SK-N-SH (cell line): ENCODE data around the gene DBNL. TPM values are rescaled to one million over a fixed set of nuclear protein-coding genes. Genes with fewer than 3 reads are reported as not detected.
A peak's percentile ranks its signal among the peaks of the same experiment; 100 is the strongest.

Source experiments
- CTCF ChIA-PET: fragments of 300-600, 350-600 bp; formaldehyde crosslinking; extraction: SDS; loops from one replicate; lab custom pipeline; 2021; lab: Yijun Ruan, JAX
- POLR2A ChIA-PET: fragments of 350-600 bp; sonication (Branson Sonifier 250); formaldehyde crosslinking; extraction: SDS; loops from one replicate; lab custom pipeline; 2020; ENCODE audit warnings: antibody characterized with exemption, inconsistent platforms; lab: Yijun Ruan, JAX
- DNase-seq: peaks from one replicate; pipeline ENCODE4 v3.0.0; 2012
- H2AFZ ChIP-seq: fragments of 200-600 bp; sonication (generic); 2 replicates; pipeline ENCODE4 v1.8.1; 2016; ENCODE audit warnings: antibody characterized with exemption, mild to moderate bottlenecking, low read depth
- H3F3A ChIP-seq: fragments of 200-600 bp; sonication (generic); replicated peaks from 2 replicates; pipeline ENCODE3; 2016; ENCODE audit warnings: antibody characterized with exemption, mild to moderate bottlenecking; ENCODE audit not compliant: insufficient read depth
- H3K27ac ChIP-seq, 2 experiments: fragments of 200-500 bp in 1 of 2; fragments of 200-600 bp in 1 of 2; sonication (Bioruptor generic) in 1 of 2; sonication (generic), shearing (Covaris generic) in 1 of 2; 2 replicates each; pipeline versions ENCODE4 v1.5.1 to v1.6.1; 2014 to 2016; ENCODE audit warnings: low read depth in 2 of 2, inconsistent platforms in 1 of 2, low read length in 1 of 2, mild to moderate bottlenecking in 1 of 2, mixed read lengths in 1 of 2
- H3K27me3 ChIP-seq: fragments of 200-600 bp; sonication (generic), shearing (Covaris generic); 2 replicates; pipeline ENCODE4 v1.6.1; 2016; ENCODE audit warnings: mixed run types; ENCODE audit not compliant: insufficient read depth
- H3K36me3 ChIP-seq, 2 experiments: fragments of 200-500 bp in 1 of 2; fragments of 200-600 bp in 1 of 2; sonication (Bioruptor generic) in 1 of 2; sonication (generic) in 1 of 2; replicated peaks in 1 of 2; 2 replicates each; pipeline versions ENCODE3 to v1.5.1; 2014 to 2016; ENCODE audit warnings: low read length in 1 of 2, mild to moderate bottlenecking in 1 of 2; ENCODE audit not compliant: insufficient read depth in 2 of 2, control insufficient read depth in 1 of 2
- H3K4me1 ChIP-seq, 2 experiments: fragments of 200-500 bp in 1 of 2; fragments of 200-600 bp in 1 of 2; sonication (Bioruptor generic) in 1 of 2; sonication (generic), shearing (Covaris generic) in 1 of 2; 2 replicates each; pipeline versions ENCODE4 v1.5.1 to v1.6.1; 2014 to 2016; ENCODE audit warnings: low read depth in 1 of 2, low read length in 1 of 2, mixed run types in 1 of 2; ENCODE audit not compliant: insufficient read depth in 2 of 2, control insufficient read depth in 1 of 2
- H3K4me2 ChIP-seq: fragments of 200-600 bp; sonication (generic), shearing (Covaris generic); 2 replicates; pipeline ENCODE4 v1.6.1; 2017; ENCODE audit warnings: mixed run types
- H3K4me3 ChIP-seq, 2 experiments: fragments of 200-500 bp in 1 of 2; fragments of 200-600 bp in 1 of 2; sonication (Bioruptor generic) in 1 of 2; sonication (generic), shearing (Covaris generic) in 1 of 2; 2 replicates each; pipeline versions ENCODE4 v1.5.1 to v1.8.1; 2014 to 2016; ENCODE audit warnings: low read depth in 2 of 2, inconsistent platforms in 1 of 2, low read length in 1 of 2, mild to moderate bottlenecking in 1 of 2, mixed read lengths in 1 of 2, moderate library complexity in 1 of 2
- H3K79me2 ChIP-seq: fragments of 200-600 bp; sonication (generic); 2 replicates; pipeline ENCODE4 v1.8.1; 2017; ENCODE audit warnings: mild to moderate bottlenecking; ENCODE audit not compliant: insufficient read depth
- H3K9ac ChIP-seq: fragments of 200-600 bp; sonication (generic); 2 replicates; pipeline ENCODE4 v1.6.1; 2017; ENCODE audit warnings: mixed run types
- H3K9me2 ChIP-seq: fragments of 200-600 bp; sonication (generic); 2 replicates; pipeline ENCODE4 v1.6.1; 2017; ENCODE audit warnings: mixed run types
- H3K9me3 ChIP-seq: fragments of 200-600 bp; sonication (generic); 2 replicates; pipeline ENCODE4 v1.6.1; 2017; ENCODE audit warnings: mixed run types, mild to moderate bottlenecking, moderate library complexity
- H4K20me1 ChIP-seq: fragments of 200-600 bp; sonication (generic); 2 replicates; pipeline ENCODE4 v1.6.1; 2017; ENCODE audit warnings: mild to moderate bottlenecking, mixed run types; ENCODE audit not compliant: insufficient read depth
- CHD2 ChIP-seq: fragments of 150-350 bp; IDR thresholded peaks from 2 replicates; pipeline ENCODE4 v1.6.1; 2018; ENCODE audit warnings: low read length; ENCODE audit not compliant: partially characterized antibody
- ELF1 ChIP-seq: IDR thresholded peaks from 2 replicates; pipeline ENCODE4 v1.4.0; 2012
- GATA2 ChIP-seq: sonication (generic); formaldehyde crosslinking; IDR thresholded peaks from 2 replicates; pipeline ENCODE4 v1.5.0; 2020; ENCODE audit warnings: mild to moderate bottlenecking, missing genetic modification reagents
- IRF3 ChIP-seq: fragments of 150-350 bp; IDR thresholded peaks from 2 replicates; pipeline ENCODE4 v1.6.1; 2016; ENCODE audit warnings: mild to moderate bottlenecking, low read depth, low read length
- MEF2A ChIP-seq: IDR thresholded peaks from 2 replicates; pipeline ENCODE4 v1.4.0; 2012; ENCODE audit warnings: low read depth, borderline replicate concordance
- NFIC ChIP-seq: IDR thresholded peaks from 2 replicates; pipeline ENCODE4 v1.4.0; 2012; ENCODE audit warnings: borderline replicate concordance
- POLR2AphosphoS5 ChIP-seq: IDR thresholded peaks from 2 replicates; pipeline ENCODE4 v1.6.1; 2012; ENCODE audit warnings: low read depth, low read length
- RCOR1 ChIP-seq: fragments of 150-350 bp; IDR thresholded peaks from 2 replicates; pipeline ENCODE4 v1.6.1; 2017; ENCODE audit warnings: antibody characterized with exemption, low read length
- TEAD4 ChIP-seq: IDR thresholded peaks from 2 replicates; pipeline ENCODE4 v1.4.0; 2012; ENCODE audit warnings: mild to moderate bottlenecking, borderline replicate concordance; ENCODE audit not compliant: insufficient read depth
- ZBTB33 ChIP-seq: IDR thresholded peaks from 2 replicates; pipeline ENCODE4 v1.4.0; 2012; ENCODE audit warnings: low read depth, borderline replicate concordance
- WGBS: methylation state at CpG from one replicate; pipeline ENCODE4 v1.1.6; 2017; ENCODE audit warnings: low lambda C conversion rate; 5-methylcytosine and 5-hydroxymethylcytosine counted together
- polyA plus RNA-seq, 3 experiments: library from polyadenylated mRNA; depleted of rRNA; stranded (reverse); fragments of >200 nt; gene quantifications; 2 replicates each; pipeline ENCODE4 v1.2.3, GENCODE V29; 2012
- TF ChIP-seq, protein P1 (sequence below): IDR thresholded peaks from 2 replicates; pipeline ENCODE4 v1.6.1; 2012; ENCODE audit warnings: mild to moderate bottlenecking, low read depth, low read length, moderate library complexity
- TF ChIP-seq, protein P2 (sequence below): IDR thresholded peaks from 2 replicates; pipeline ENCODE4 v1.4.0; 2012; ENCODE audit warnings: low read depth
- TF ChIP-seq, protein P3 (sequence below): fragments of 150-350 bp; IDR thresholded peaks from 2 replicates; pipeline ENCODE4 v1.6.1; 2017; ENCODE audit warnings: antibody characterized with exemption, low read length, low read depth, borderline replicate concordance

The DBNL gene
- polyA plus RNA-seq, 1 of the 3 experiments (the other 2 are of a cell fraction) = 244 TPM

DNA sequence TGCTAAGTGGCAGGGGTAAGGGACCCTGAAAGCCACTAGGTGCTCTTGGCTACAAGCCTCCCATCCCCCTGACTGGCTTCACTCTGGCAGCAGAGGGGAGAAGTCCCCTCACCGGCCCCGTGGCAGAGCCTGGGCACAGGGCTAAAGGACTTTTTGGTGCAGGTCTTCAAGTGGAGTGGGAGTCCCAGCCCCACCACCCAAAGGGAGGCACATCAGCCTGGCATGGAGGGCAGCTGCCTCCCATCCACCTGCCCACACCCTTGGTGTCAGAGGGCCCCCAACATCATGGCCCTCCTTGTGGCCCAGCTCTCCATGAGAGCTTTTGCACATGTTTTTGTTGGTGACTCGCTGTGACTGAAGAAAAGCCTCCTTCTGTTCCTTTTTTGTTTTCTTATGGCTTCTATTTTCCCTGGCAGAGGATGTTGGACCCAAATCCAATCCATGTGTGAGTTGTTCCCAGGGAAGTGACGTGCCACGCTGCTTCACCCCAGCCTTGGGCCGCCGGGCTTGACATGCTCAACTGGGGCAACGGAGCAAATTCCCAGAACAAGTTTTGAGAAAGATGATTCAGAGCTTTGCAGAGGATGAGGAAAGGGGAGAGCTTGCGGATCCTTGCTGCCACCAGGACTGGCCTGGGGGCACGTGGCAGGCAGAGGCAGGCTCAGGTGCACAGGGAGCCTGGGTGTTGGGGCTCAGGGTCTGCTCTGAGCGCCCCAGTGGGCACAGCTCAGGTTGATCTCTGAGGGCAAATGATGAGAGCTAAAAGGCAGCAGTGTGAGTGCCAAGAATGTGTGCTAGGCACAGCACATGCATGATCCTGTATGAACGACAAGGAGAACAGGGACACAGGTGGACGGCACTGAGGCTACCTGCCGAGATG lies 57.7 kb downstream of the DBNL start (continued):
- TF ChIP-seq, protein P1, sequence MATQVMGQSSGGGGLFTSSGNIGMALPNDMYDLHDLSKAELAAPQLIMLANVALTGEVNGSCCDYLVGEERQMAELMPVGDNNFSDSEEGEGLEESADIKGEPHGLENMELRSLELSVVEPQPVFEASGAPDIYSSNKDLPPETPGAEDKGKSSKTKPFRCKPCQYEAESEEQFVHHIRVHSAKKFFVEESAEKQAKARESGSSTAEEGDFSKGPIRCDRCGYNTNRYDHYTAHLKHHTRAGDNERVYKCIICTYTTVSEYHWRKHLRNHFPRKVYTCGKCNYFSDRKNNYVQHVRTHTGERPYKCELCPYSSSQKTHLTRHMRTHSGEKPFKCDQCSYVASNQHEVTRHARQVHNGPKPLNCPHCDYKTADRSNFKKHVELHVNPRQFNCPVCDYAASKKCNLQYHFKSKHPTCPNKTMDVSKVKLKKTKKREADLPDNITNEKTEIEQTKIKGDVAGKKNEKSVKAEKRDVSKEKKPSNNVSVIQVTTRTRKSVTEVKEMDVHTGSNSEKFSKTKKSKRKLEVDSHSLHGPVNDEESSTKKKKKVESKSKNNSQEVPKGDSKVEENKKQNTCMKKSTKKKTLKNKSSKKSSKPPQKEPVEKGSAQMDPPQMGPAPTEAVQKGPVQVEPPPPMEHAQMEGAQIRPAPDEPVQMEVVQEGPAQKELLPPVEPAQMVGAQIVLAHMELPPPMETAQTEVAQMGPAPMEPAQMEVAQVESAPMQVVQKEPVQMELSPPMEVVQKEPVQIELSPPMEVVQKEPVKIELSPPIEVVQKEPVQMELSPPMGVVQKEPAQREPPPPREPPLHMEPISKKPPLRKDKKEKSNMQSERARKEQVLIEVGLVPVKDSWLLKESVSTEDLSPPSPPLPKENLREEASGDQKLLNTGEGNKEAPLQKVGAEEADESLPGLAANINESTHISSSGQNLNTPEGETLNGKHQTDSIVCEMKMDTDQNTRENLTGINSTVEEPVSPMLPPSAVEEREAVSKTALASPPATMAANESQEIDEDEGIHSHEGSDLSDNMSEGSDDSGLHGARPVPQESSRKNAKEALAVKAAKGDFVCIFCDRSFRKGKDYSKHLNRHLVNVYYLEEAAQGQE = no peak
- TF ChIP-seq ELF1 (no peak), POLR2AphosphoS5 (no peak), TEAD4 (no peak), IRF3 (no peak), RCOR1 (no peak), CHD2 (no peak)
- TF ChIP-seq, protein P2, sequence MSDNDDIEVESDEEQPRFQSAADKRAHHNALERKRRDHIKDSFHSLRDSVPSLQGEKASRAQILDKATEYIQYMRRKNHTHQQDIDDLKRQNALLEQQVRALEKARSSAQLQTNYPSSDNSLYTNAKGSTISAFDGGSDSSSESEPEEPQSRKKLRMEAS = peak; percentile 70
- TF ChIP-seq, protein P3, sequence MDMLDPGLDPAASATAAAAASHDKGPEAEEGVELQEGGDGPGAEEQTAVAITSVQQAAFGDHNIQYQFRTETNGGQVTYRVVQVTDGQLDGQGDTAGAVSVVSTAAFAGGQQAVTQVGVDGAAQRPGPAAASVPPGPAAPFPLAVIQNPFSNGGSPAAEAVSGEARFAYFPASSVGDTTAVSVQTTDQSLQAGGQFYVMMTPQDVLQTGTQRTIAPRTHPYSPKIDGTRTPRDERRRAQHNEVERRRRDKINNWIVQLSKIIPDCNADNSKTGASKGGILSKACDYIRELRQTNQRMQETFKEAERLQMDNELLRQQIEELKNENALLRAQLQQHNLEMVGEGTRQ = no peak
- TF ChIP-seq, all 33 proteins: peak for 5

DNA sequence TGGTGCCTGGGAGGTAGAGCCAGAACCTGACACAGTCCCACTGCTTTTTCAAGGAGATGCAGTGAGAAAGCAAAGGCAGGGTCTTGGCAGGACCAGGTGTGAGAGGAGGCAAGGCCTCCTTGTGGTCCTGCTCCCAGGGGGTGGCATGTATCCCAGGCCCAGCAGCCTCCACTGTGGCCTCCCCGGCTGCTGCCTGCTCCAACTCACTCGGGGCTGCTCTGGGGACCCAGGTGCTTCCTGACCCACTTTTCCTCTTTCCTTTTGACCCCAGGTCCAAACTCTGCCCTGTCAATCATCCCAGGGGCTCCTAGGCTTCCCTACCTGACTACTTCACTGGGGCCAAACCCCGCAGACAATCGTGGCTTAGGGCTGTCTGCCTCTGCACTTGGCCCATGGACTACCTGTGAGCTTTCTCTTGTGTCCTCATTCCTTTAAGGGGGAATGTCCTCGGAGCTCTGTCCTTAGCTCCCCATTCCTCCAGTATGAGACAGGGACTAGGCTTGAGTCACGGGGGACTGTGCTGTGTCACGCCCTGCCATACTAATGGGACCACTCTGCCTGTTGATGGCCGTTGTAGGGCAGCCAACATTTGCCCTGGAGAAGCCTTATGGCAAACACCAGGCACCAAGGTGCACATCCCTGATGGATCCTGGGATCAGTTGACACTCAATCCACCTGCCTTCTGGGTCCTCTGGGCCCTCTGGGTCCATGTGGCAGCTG lies 58.5 kb downstream of the DBNL start:
- H4K20me1 ChIP-seq = no peaks in the 10 kb centered on the region
- H3K9me2 ChIP-seq = no peaks in the 10 kb centered on the region
- ChIA-PET POLR2A (interaction anchor here (1.6 kb wide), 1 partner anchor 12 kb away, joined by 4 read pairs; no protein-coding TSS in a partner anchor), CTCF (interaction anchor here (0.7 to 1.4 kb wide), 5 partner anchors 20 to 387 kb away, joined by 3 read pairs; partner anchors contain the start of genes NUDCD3 and POLD2)
- peak overlapping the region; percentile 25; the same call in 1 of the 2 replicates for H3K9ac ChIP-seq
- peaks cover 27 to 42% of the 10 kb centered on the region in 2 experiments; a peak in 2 of 4 replicates for H3K4me1 ChIP-seq
- no peak overlapping the region for H3K4me3 ChIP-seq
- H3K27me3 ChIP-seq = no peaks in the 10 kb centered on the region
- H3K79me2 ChIP-seq = peaks cover 38% of the 10 kb centered on the region
- WGBS = 84% methylated on average over 8 of the region's 8 CpGs
- peaks cover 5 to 17% of the 10 kb centered on the region in 2 experiments for H3K36me3 ChIP-seq
- no peak for DNase-seq
- TF ChIP-seq ZBTB33 = no peak
- no peak for TF ChIP-seq GATA2 (CRISPR knock-in tag)
- no peak for TF ChIP-seq IRF3
- TF ChIP-seq MEF2A = no peak
- no peak for TF ChIP-seq NFIC
- TF ChIP-seq CHD2 = no peak
- TF ChIP-seq, protein P2 = no peak
- no peak overlapping the region for H2AFZ ChIP-seq
- H3K27ac ChIP-seq = peak overlapping the region in 1 of 2 experiments; percentile 93; a peak in 2 of 4 replicates
- H3F3A ChIP-seq = peaks cover 42% of the 10 kb centered on the region
- H3K4me2 ChIP-seq = peak overlapping the region; percentile 29; the same call in 1 of the 2 replicates
- H3K9me3 ChIP-seq = no peaks in the 10 kb centered on the region
